AG10803 (cell line): Measurements from ENCODE around the gene FBXW2.

Experiments used
- DNase-seq: peaks from one replicate; pipeline ENCODE4 v3.0.0; 2010; ENCODE audit warnings: low read depth
- H3K4me3 ChIP-seq: 2 replicates; pipeline ENCODE4 v1.5.1; 2011; ENCODE audit warnings: mild to moderate bottlenecking, low read length, control low read depth
- TF ChIP-seq, protein P1 (sequence below): conservative IDR thresholded peaks from 2 replicates; pipeline ENCODE4 v1.5.1; 2011; ENCODE audit warnings: mild to moderate bottlenecking, low read length, control low read depth, inconsistent platforms

FBXW2 gene

GRCh38 chr9:120737416-120738165 lies 55.6 kb downstream of the FBXW2 start:
- TF ChIP-seq, protein P1, sequence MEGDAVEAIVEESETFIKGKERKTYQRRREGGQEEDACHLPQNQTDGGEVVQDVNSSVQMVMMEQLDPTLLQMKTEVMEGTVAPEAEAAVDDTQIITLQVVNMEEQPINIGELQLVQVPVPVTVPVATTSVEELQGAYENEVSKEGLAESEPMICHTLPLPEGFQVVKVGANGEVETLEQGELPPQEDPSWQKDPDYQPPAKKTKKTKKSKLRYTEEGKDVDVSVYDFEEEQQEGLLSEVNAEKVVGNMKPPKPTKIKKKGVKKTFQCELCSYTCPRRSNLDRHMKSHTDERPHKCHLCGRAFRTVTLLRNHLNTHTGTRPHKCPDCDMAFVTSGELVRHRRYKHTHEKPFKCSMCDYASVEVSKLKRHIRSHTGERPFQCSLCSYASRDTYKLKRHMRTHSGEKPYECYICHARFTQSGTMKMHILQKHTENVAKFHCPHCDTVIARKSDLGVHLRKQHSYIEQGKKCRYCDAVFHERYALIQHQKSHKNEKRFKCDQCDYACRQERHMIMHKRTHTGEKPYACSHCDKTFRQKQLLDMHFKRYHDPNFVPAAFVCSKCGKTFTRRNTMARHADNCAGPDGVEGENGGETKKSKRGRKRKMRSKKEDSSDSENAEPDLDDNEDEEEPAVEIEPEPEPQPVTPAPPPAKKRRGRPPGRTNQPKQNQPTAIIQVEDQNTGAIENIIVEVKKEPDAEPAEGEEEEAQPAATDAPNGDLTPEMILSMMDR = no peak
- DNase-seq = no peak
- H3K4me3 ChIP-seq = no peak overlapping the region

DNA sequence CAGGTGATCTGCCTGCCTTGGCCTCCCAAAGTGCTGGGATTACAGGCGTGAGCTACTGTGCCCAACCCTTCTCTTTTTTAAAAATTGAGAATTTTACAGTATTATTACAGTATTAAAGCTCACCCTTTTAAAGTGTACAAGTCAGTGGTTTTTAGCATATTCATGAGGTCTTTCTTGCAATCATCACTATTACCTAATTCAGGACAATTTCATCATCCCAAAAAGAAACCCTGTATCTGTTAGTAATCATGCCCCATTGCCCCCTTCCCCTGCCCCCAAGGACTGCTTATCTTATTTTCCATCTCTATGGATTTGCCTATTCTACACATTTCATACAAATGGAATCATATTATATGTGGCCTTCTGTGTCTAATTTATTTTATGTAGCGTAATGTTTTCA lies 56.3 kb downstream of the FBXW2 start:
- TF ChIP-seq, protein P1 = no peak
- H3K4me3 ChIP-seq = no peak overlapping the region
- DNase-seq = no peak

DNA sequence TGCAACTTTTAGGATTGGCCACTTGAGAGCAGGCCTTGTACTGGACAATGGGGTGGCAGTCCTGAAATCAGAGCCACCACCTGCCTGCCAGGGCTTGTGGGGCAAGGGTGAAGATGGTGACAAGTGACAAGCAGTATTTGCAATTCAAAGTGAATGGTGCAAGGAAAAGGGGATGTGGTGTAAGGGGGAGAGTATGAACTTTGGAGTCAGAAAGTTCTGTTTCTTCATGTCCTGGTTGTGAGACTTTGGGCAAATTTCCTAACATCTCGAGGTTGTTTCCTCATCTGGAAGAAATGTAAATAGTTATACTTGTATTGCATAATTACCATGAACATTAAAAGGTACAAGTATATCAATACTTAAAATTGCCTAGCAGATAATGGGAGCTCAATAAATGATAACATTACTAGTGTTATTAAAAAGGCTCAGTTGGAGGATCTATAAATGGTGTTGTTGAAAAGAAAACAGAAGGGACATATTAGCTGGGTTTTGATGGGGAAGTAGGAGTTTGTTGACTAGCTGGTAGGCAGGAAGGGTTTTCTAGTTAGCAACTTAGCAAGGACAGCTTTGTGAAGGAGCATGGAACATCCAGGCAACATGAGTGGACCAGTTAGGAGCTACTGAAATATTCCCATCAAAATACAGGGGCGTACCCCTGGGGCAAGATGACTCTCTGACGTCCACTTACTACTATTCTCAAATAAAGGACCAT lies 57.6 kb downstream of the FBXW2 start:
- peak; percentile 82 for DNase-seq
- TF ChIP-seq, protein P1 = no peak
- no peak overlapping the region for H3K4me3 ChIP-seq

DNA sequence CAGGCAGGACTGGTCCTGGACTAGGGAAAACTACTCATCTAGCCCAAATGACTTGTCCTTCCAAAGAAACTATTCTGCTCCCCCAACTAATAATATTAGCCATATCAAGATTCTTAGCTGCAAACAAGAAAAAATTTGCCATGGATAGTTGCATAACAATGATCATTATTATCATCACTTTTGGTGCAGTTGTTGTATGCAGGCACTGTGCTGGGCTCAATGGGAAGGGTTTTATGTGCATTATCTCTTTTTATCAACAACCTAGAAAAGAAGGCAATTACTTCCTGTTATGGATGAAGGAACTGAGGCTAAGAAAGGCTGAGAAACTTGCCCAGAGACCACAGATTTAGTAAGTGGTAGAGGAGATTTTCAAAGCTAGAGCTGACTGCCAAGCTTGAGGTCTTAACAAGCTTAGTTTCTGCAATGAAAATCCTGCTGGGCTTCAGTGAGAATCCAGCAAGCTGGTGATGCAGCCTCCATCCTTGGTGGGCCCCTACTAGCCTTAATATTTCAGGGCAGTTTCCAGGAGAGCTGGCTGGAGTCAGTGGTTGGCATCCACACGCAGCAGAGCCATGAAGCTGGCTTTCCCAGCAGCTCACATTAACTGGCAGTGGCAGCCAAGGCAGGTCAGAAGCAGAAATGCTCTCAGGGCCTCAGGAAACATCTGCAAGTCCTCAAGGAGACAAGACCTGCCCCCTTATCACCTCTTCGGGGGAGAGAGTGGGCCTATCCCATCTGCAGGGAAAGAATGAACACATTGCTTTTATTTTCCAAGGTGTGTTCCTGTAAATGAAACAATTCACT lies 58.4 kb downstream of the FBXW2 start:
- DNase-seq = no peak
- no peak overlapping the region for H3K4me3 ChIP-seq
- TF ChIP-seq, protein P1 = no peak

DNA sequence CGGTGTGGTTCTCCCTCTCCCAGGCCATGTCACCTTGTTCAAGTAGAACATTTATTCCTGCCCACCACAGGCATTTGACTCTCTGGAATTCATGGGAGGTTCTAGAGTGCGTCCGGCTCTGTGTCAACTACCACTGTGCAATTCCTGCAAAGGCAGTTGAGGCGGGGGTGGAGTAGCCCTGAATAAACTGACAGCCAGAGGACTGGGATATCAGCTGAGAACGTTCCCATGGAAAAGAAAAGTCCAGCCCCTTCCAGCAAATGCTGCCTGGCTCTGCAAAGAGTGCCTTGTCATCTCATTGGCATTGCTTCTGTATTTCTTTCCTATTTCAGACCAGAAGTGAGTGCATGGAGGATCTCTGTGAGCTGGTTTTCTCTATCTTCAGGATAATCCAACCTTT lies 60.0 kb downstream of the FBXW2 start:
- TF ChIP-seq, protein P1 = no peak
- H3K4me3 ChIP-seq = no peak overlapping the region
- DNase-seq = peak; percentile 55

DNA sequence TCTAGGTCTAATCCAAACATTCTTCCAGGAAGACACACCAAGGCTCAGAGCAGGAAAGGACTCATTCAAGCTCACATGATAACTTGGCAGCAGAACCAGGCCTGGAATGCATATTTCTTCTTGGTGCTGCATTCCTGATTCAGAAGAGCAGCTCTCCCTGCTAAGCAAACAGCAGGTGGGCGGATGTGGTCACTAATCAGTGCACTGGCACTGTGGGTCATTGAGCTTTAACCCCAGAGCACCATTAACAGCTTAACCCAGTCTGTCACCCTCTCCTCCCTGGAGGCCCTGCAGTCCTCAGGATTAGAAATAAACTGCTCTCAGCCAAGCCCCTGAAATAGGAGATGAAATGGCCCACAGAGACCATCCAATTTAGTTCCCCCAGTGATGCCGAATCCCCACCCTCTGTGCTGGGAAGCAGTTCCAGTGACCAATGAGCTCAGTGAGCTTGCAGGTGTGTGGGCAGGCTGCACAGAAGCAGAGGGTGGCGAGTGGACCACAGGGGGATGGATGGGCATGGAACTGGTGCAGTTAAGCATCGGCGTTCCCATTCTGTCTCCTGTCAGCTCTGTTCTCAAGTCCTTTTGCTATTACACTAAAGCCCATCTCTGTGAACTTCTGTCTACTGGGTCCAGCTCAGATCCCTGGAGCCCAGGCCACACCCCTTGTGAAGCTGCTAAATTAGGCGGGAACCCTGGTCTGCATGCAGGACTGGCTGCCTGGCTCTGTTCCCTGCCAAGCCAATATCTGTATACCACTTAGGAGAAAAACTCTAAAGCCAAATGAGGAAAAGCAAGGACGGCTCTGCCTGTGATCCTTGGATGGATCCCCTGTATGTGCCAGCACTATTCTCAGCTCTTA lies 62.3 kb downstream of the FBXW2 start:
- DNase-seq = peak; percentile 95
- TF ChIP-seq, protein P1 = no peak
- no peak overlapping the region for H3K4me3 ChIP-seq
